Stimulated activated naive B cell treated with anti-CD40 and anti-IgM and Interleukin-4, amounts not matched to agents 10 μg/mL and 1 μg/mL and 100 μg/mL, for 72 hours (primary cell): ENCODE data around the gene DPEP2.
A peak's percentile ranks its signal among the peaks of the same experiment; 100 is the strongest.
"Not testable (repeated sequence)": the region's sequence is repeated elsewhere in the genome, so short reads cannot be mapped to it uniquely, and the experiment has no call there.

Experiments used
- ATAC-seq, 2 donors: fragments of 150-1000 bp; cut with Tn5 transposase; replicated peaks; 2 replicates each; pipeline ENCODE4 v1.10.0; 2021; ENCODE audit warnings: moderate library complexity in 1 of 2
- DNase-seq: peaks from one replicate; pipeline ENCODE4 v3.0.0; 2021
- H3K27ac Mint-ChIP-seq: one replicate; pipeline ENCODE4 v1.8.0; 2022; ENCODE audit warnings: mild to moderate bottlenecking, mixed read lengths
- H3K27me3 Mint-ChIP-seq, 2 donors: one replicate each; pipeline ENCODE4 v1.8.0; 2022; ENCODE audit warnings: mixed read lengths in 2 of 2
- H3K36me3 Mint-ChIP-seq, 2 donors: one replicate each; pipeline ENCODE4 v1.8.0; 2022; ENCODE audit warnings: mixed read lengths in 2 of 2, mild to moderate bottlenecking in 1 of 2
- H3K4me1 Mint-ChIP-seq, 2 donors: one replicate each; pipeline ENCODE4 v1.8.0; 2022; ENCODE audit warnings: mixed read lengths in 2 of 2, mild to moderate bottlenecking in 1 of 2
- H3K4me3 Mint-ChIP-seq, 2 donors: one replicate each; pipeline ENCODE4 v1.8.0; 2022; ENCODE audit warnings: mild to moderate bottlenecking in 2 of 2, mixed read lengths in 2 of 2, moderate library complexity in 1 of 2
- H3K9me3 Mint-ChIP-seq, 2 donors: one replicate each; pipeline ENCODE4 v1.8.0; 2022; ENCODE audit warnings: mixed read lengths in 2 of 2, mild to moderate bottlenecking in 1 of 2

The DPEP2 gene, protein sequence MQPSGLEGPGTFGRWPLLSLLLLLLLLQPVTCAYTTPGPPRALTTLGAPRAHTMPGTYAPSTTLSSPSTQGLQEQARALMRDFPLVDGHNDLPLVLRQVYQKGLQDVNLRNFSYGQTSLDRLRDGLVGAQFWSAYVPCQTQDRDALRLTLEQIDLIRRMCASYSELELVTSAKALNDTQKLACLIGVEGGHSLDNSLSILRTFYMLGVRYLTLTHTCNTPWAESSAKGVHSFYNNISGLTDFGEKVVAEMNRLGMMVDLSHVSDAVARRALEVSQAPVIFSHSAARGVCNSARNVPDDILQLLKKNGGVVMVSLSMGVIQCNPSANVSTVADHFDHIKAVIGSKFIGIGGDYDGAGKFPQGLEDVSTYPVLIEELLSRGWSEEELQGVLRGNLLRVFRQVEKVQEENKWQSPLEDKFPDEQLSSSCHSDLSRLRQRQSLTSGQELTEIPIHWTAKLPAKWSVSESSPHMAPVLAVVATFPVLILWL

DNA sequence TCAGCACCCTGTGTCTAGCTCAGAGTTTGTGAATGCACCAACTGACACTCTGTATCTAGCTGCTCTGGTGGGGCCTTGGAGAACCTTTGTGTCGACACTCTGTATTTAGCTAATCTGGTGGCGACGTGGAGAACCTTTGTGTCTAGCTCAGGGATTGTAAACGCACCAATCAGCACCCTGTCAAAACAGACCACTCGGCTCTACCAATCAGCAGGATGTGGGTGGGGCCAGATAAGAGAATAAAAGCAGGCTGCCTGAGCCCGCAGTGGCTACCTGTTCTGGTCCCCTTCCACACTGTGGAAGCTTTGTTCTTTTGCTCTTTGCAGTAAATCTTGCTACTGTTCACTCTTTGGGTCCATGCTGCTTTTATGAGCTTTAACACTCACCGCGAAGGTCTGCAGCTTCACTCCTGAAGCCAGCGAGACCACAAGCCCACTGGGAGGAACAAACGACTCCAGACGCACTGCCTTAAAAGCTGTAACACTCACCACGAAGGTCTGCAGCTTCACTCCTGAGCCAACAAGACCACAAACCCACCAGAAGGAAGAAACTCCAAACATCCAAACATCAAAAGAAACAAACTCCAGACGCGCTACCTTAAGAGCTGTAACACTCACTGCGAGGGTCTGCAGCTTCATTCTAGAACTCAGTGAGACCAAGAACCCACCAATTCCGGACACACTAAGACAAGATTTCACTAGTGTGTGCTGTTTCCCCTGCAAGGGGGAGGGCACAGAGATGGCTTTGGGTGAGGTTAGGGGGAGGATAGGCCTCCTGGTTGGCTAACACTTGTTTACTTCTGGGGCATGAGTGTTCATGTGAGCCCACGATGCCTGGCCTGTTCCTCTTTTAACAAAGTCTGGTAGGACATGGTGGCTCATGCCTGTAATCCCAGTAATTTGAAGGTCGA, at the start of gene DPEP2:
Gene DPEP2, minus strand, starts transcription at position 706 of the 910 bp plus-strand sequence. CDS start 6,272 bp downstream, outside the sequence.
- ATAC-seq, result peak; percentile 79 to 85
- H3K9me3 Mint-ChIP-seq, H3K36me3 Mint-ChIP-seq: not testable (repeated sequence)

GRCh38 chr16:68047987-68048386, 48.7 kb upstream of the DPEP2 start:
- H3K4me3 Mint-ChIP-seq, result no peak overlapping the region
- H3K36me3 Mint-ChIP-seq, result peaks cover 26 to 42% of the 10 kb centered on the region in 2 donors
- no peaks in the 10 kb centered on the region for H3K9me3 Mint-ChIP-seq
- peaks cover 18 to 42% of the 10 kb centered on the region in 2 donors for H3K4me1 Mint-ChIP-seq
- ATAC-seq (no peak), DNase-seq (no peak)
- no peaks in the 10 kb centered on the region for H3K27me3 Mint-ChIP-seq
- H3K27ac Mint-ChIP-seq, result peak overlapping the region; percentile 70

More for the DNA sequence above, at the start of gene DPEP2:
- peak; percentile 46 for DNase-seq
- Mint-ChIP-seq H3K4me1 (peaks cover 44 to 63% of the 10 kb centered on the region in 2 donors), H3K27ac (peak within 1 kb of the TSS; percentile 91), H3K4me3 (peak within 1 kb of the TSS; percentile 75 to 78)
- H3K27me3 Mint-ChIP-seq, result not testable (repeated sequence)

GRCh38 chr16:68046106-68046505, 46.8 kb upstream of the DPEP2 start:
- Mint-ChIP-seq H3K4me1 (peaks cover 18 to 47% of the 10 kb centered on the region in 2 donors), H3K27me3 (no peaks in the 10 kb centered on the region), H3K27ac (peak overlapping the region; percentile 79), H3K36me3 (peaks cover 24 to 36% of the 10 kb centered on the region in 2 donors), H3K9me3 (no peaks in the 10 kb centered on the region), H3K4me3 (no peak overlapping the region)
- ATAC-seq (no peak), DNase-seq (no peak)

DNA sequence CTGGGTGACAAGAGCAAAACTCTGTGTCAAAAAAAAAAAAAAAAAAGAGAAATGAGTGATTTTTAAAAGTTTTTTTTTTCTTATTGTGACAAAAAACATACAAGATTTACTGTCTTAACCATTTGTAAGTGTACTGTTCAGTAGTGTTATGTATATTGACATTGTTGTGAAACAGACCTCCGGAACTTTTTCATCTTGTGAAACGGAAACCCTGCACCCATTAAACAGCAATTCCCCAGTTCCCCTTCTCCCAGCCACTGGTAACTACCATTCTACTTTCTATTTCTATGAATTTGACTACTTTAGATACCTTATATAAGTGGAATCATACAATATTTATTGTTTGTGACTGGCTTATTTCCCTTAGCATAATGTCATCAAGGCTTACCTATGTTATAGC, 42.5 kb upstream of the DPEP2 start:
- Mint-ChIP-seq H3K4me3 (no peak overlapping the region), H3K9me3 (no peaks in the 10 kb centered on the region), H3K27me3 (no peaks in the 10 kb centered on the region), H3K36me3 (peaks cover 20 to 25% of the 10 kb centered on the region in 2 donors), H3K27ac (peak overlapping the region; percentile 51), H3K4me1 (peaks cover 23 to 55% of the 10 kb centered on the region in 2 donors)
- DNase-seq (no peak), ATAC-seq (no peak)

- DNase-seq, result peak; percentile 82
- Mint-ChIP-seq H3K4me3 (peak overlapping the region; percentile 58 to 70), H3K4me1 (peaks cover 23 to 58% of the 10 kb centered on the region in 2 donors), H3K9me3 (no peaks in the 10 kb centered on the region), H3K27ac (peak overlapping the region; percentile 70), H3K36me3 (peaks cover 22 to 24% of the 10 kb centered on the region in 2 donors), H3K27me3 (no peaks in the 10 kb centered on the region)
- peak; percentile 88 to 89 for ATAC-seq
These were observed 41.4 kb upstream of the DPEP2 start for GRCh38 chr16:68040506-68041288.

GRCh38 chr16:68037841-68038597, 38.7 kb upstream of the DPEP2 start:
- ATAC-seq, result peak; percentile 35 to 38
- H3K4me3 Mint-ChIP-seq, result peak overlapping the region; percentile 75 to 79
- DNase-seq, result no peak
- H3K27me3 Mint-ChIP-seq, result no peaks in the 10 kb centered on the region
- H3K4me1 Mint-ChIP-seq, result peaks cover 23 to 50% of the 10 kb centered on the region in 2 donors
- peak overlapping the region; percentile 94 for H3K27ac Mint-ChIP-seq
- H3K36me3 Mint-ChIP-seq, result peaks cover 19 to 26% of the 10 kb centered on the region in 2 donors
- no peaks in the 10 kb centered on the region for H3K9me3 Mint-ChIP-seq

- Mint-ChIP-seq H3K4me1 (peaks cover 28 to 43% of the 10 kb centered on the region in 2 donors), H3K27ac (no peak overlapping the region), H3K36me3 (peaks cover 18 to 36% of the 10 kb centered on the region in 2 donors), H3K9me3 (no peaks in the 10 kb centered on the region), H3K4me3 (no peak overlapping the region), H3K27me3 (no peaks in the 10 kb centered on the region)
- ATAC-seq (no peak), DNase-seq (no peak)
These were observed 35.9 kb upstream of the DPEP2 start for GRCh38 chr16:68035227-68035626.

DNA sequence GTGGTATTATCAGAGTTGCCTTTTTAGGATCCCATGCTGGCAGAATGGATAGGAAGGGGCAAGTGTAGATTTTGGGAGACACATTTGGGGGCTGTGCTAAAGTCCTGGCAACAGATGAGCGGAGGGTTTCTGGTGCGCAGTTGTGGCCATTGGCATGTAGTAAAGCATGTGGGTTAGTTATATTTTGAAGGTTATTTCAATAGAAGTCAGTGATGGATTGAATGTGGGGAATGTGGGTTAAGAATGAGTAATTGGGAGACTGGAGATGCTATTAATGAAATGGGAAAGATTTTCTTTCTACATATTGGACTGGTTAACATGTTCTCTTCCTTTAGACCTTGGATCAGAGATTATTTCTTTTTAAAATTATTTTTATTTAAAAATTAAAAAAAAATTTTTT, 33.8 kb upstream of the DPEP2 start:
- Mint-ChIP-seq H3K27me3 (no peaks in the 10 kb centered on the region), H3K4me3 (no peak overlapping the region), H3K27ac (no peak overlapping the region), H3K9me3 (no peaks in the 10 kb centered on the region), H3K4me1 (peaks cover 19 to 25% of the 10 kb centered on the region in 2 donors), H3K36me3 (peaks cover 13 to 31% of the 10 kb centered on the region in 2 donors)
- DNase-seq, result no peak
- ATAC-seq, result no peak

DNA sequence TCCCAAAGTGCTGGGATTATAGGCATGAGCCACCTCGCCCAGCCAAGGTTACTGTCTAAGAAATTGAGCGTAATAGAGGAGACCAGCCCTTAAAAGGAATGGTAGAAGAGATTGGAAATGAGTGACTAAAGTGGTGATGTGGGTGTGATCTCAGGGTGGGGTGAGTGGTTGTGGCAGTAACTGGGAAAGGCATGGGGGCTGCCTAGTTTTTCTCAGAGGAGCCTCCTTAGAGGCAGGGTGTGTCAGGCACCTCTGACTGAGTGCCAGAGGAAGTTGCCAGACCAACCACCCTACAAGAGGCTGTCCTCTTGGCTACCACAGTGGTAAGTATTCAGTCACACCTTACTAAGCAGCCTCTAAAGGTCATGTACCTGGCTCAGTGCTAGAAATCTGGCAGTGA, 32.7 kb upstream of the DPEP2 start:
- Mint-ChIP-seq H3K27me3 (no peaks in the 10 kb centered on the region), H3K36me3 (peaks cover 19 to 35% of the 10 kb centered on the region in 2 donors), H3K27ac (peak overlapping the region; percentile 52), H3K4me1 (peaks cover 15 to 17% of the 10 kb centered on the region in 2 donors), H3K9me3 (no peaks in the 10 kb centered on the region), H3K4me3 (no peak overlapping the region)
- ATAC-seq (peak; percentile 51 to 59), DNase-seq (no peak)

- DNase-seq, H3K27ac Mint-ChIP-seq, ATAC-seq, H3K4me3 Mint-ChIP-seq, H3K27me3 Mint-ChIP-seq, H3K9me3 Mint-ChIP-seq: not testable (repeated sequence)
- H3K4me1 Mint-ChIP-seq, result peaks cover 10 to 16% of the 10 kb centered on the region in 2 donors
- peaks cover 22 to 34% of the 10 kb centered on the region in 2 donors for H3K36me3 Mint-ChIP-seq
These were observed 30.8 kb upstream of the DPEP2 start for GRCh38 chr16:68030108-68030507.

DNA sequence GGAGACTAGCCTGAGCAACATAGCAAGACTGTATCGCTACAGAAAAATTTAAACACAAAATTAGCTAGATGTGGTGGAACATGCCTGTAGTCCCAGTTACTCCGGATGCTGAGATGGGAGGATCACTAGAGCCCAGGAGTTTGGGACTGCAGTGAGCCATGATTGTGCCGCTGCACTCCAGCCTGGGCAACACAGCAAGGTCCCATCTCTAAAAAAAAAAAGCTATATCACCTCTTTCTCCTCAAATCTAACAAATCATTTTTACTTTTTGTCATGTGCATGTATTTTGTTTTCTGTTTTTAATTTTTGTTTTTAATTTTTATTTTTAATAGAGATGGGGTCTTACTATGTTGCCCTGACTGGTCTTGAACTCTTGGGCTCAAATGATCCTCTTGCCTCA, 29.7 kb upstream of the DPEP2 start:
- no peaks in the 10 kb centered on the region for H3K9me3 Mint-ChIP-seq
- no peak for DNase-seq

GRCh38 chr16:68022728-68023537, 23.6 kb upstream of the DPEP2 start, which contains the start of the genes DDX28 and DUS2:
Gene DDX28 (minus strand): TSS chr16:68023232. CDS start chr16:68023202, 30 bp downstream.
Gene DUS2 (plus strand): TSS chr16:68023284. CDS start chr16:68038024, 14,740 bp downstream.
- Mint-ChIP-seq H3K27ac (peak within 1 kb of the TSS; percentile 97), H3K9me3 (no peaks in the 10 kb centered on the region), H3K27me3 (no peaks in the 10 kb centered on the region), H3K36me3 (peaks cover 24 to 27% of the 10 kb centered on the region in 2 donors), H3K4me1 (peaks cover 15 to 30% of the 10 kb centered on the region in 2 donors), H3K4me3 (peak within 1 kb of the TSS; percentile 85 to 95)
- ATAC-seq, result peak; percentile 91 to 95
- peak; percentile 92 for DNase-seq

More for the DNA sequence above, 29.7 kb upstream of the DPEP2 start:
- Mint-ChIP-seq H3K27ac (no peak overlapping the region), H3K27me3 (no peaks in the 10 kb centered on the region), H3K4me1 (peaks cover 15 to 16% of the 10 kb centered on the region in 2 donors), H3K4me3 (no peak overlapping the region), H3K36me3 (peaks cover 22 to 32% of the 10 kb centered on the region in 2 donors)
- ATAC-seq, result no peak
